GM23338 (cell line): ENCODE data around the gene MEGF11. TPM values are rescaled to one million over a fixed set of nuclear protein-coding genes. Genes with fewer than 3 reads are reported as not detected.
"Not testable (repeated sequence)": the region's sequence is repeated elsewhere in the genome, so short reads cannot be mapped to it uniquely, and the experiment has no call there.

Experiments
- ATAC-seq: fragments of 200-7000 bp; cut with Tn5 transposase; 3 replicates; pipeline ENCODE4 v1.9.1; 2020
- DNase-seq: peaks from one replicate; pipeline ENCODE4 v3.0.0-alpha.2; 2015; ENCODE audit warnings: low spot score
- H2AFZ ChIP-seq: fragments of 200-600 bp; sonication (generic); 2 replicates; pipeline ENCODE4 v1.8.0; 2016; ENCODE audit warnings: antibody characterized with exemption, mild to moderate bottlenecking, moderate library complexity
- H3F3A ChIP-seq: fragments of 200-600 bp; sonication (generic); replicated peaks from 2 replicates; pipeline ENCODE4 v1.8.0; 2017; ENCODE audit warnings: antibody characterized with exemption, mixed run types, low read depth
- H3K27ac ChIP-seq: fragments of 200-600 bp; sonication (generic); 2 replicates; pipeline ENCODE4 v1.6.1; 2016; ENCODE audit warnings: low read depth
- H3K27me3 ChIP-seq: fragments of 200-600 bp; sonication (generic); 2 replicates; pipeline ENCODE4 v1.8.0; 2016; ENCODE audit warnings: mild to moderate bottlenecking, mixed run types, moderate library complexity; ENCODE audit not compliant: insufficient read depth
- H3K36me3 ChIP-seq: fragments of 200-600 bp; sonication (generic); 2 replicates; pipeline ENCODE4 v1.8.0; 2016; ENCODE audit warnings: mild to moderate bottlenecking; ENCODE audit not compliant: insufficient read depth
- H3K4me1 ChIP-seq: fragments of 200-600 bp; sonication (generic); 2 replicates; pipeline ENCODE4 v1.8.0; 2016; ENCODE audit warnings: mild to moderate bottlenecking, moderate library complexity; ENCODE audit not compliant: insufficient read depth
- H3K4me2 ChIP-seq: fragments of 200-600 bp; sonication (generic); 2 replicates; pipeline ENCODE4 v1.7.1; 2017; ENCODE audit warnings: mixed run types
- H3K4me3 ChIP-seq: fragments of 200-600 bp; sonication (generic); 2 replicates; pipeline ENCODE4 v1.6.1; 2016; ENCODE audit warnings: mixed run types
- H3K79me2 ChIP-seq: fragments of 200-600 bp; sonication (generic); replicated peaks from 2 replicates; pipeline ENCODE4 v1.8.0; 2017; ENCODE audit warnings: mild to moderate bottlenecking; ENCODE audit not compliant: insufficient read depth
- H3K9me2 ChIP-seq: fragments of 200-600 bp; sonication (generic); 2 replicates; pipeline ENCODE4 v1.8.0; 2017; ENCODE audit not compliant: insufficient read depth
- H4K20me1 ChIP-seq: fragments of 200-600 bp; sonication (generic); replicated peaks from 2 replicates; pipeline ENCODE4 v1.8.0; 2017; ENCODE audit warnings: mild to moderate bottlenecking; ENCODE audit not compliant: insufficient read depth
- H3K27ac Mint-ChIP-seq: 2 replicates; pipeline ENCODE4 v1.8.0; 2020; ENCODE audit warnings: inconsistent platforms, mild to moderate bottlenecking, moderate library complexity, mixed read lengths
- H3K27me3 Mint-ChIP-seq: 3 replicates; pipeline ENCODE4 v1.8.0; 2022; ENCODE audit warnings: low read depth, mild to moderate bottlenecking, moderate library complexity, mixed read lengths, inconsistent platforms; ENCODE audit not compliant: insufficient read depth, poor library complexity
- H3K36me3 Mint-ChIP-seq: 3 replicates; pipeline ENCODE4 v1.8.0; 2021; ENCODE audit warnings: low read depth, mild to moderate bottlenecking, inconsistent platforms, moderate library complexity, mixed read lengths
- H3K4me1 Mint-ChIP-seq: 3 replicates; pipeline ENCODE4 v1.8.0; 2020; ENCODE audit warnings: mild to moderate bottlenecking, inconsistent platforms, mixed read lengths
- H3K4me3 Mint-ChIP-seq: 3 replicates; pipeline ENCODE4 v1.8.0; 2021; ENCODE audit warnings: moderate library complexity, mild to moderate bottlenecking, inconsistent platforms, mixed read lengths
- H3K9me3 Mint-ChIP-seq: 3 replicates; pipeline ENCODE4 v1.8.0; 2020; ENCODE audit warnings: moderate library complexity, mild to moderate bottlenecking, inconsistent platforms, mixed read lengths
- CREB1 ChIP-seq: fragments of 250-450 bp; sonication (Bioruptor Pico); IDR thresholded peaks from 2 replicates; pipeline ENCODE4 v1.5.0; 2020; ENCODE audit warnings: low read depth, mild to moderate bottlenecking, moderate library complexity
- CTCF ChIP-seq, 2 experiments: fragments of 200-600 bp in 1 of 2; sonication (generic) in 1 of 2; conservative IDR thresholded peaks; 2 replicates each; pipeline versions ENCODE4 v1.5.1 to v1.6.1; 2016 to 2017; ENCODE audit warnings: antibody characterized with exemption in 2 of 2, low read depth in 2 of 2, mild to moderate bottlenecking in 2 of 2, moderate library complexity in 1 of 2
- ETS1 ChIP-seq: IDR thresholded peaks from 2 replicates; pipeline ENCODE4 v1.6.1; 2016; ENCODE audit warnings: antibody characterized with exemption
- EZH2 ChIP-seq: fragments of 200-600 bp; sonication (generic); IDR thresholded peaks from one replicate; pipeline ENCODE4 v1.8.0; 2017; ENCODE audit warnings: antibody characterized with exemption, mild to moderate bottlenecking, low read depth; ENCODE audit not compliant: unreplicated experiment
- EZH2phosphoT487 ChIP-seq: fragments of 200-600 bp; sonication (generic); IDR thresholded peaks from one replicate; pipeline ENCODE4 v1.8.1; 2018; ENCODE audit warnings: antibody characterized with exemption; ENCODE audit not compliant: unreplicated experiment
- JUNB ChIP-seq: IDR thresholded peaks from one replicate; pipeline ENCODE4 v1.6.1; 2016; ENCODE audit warnings: antibody characterized with exemption; ENCODE audit not compliant: unreplicated experiment
- NANOG ChIP-seq: IDR thresholded peaks from 2 replicates; pipeline ENCODE4 v1.6.1; 2016; ENCODE audit warnings: antibody characterized with exemption, borderline replicate concordance
- POLR2AphosphoS5 ChIP-seq: IDR thresholded peaks from 2 replicates; pipeline ENCODE4 v1.6.1; 2016; ENCODE audit warnings: antibody characterized with exemption, low read depth
- REST ChIP-seq: IDR thresholded peaks from one replicate; pipeline ENCODE4 v1.6.1; 2018; ENCODE audit warnings: antibody characterized with exemption; ENCODE audit not compliant: unreplicated experiment
- STAT1 ChIP-seq: IDR thresholded peaks from one replicate; pipeline ENCODE4 v1.6.1; 2016; ENCODE audit warnings: antibody characterized with exemption; ENCODE audit not compliant: unreplicated experiment
- ZNF114 ChIP-seq: fragments of 250-450 bp; sonication (Bioruptor Pico); IDR thresholded peaks from 2 replicates; pipeline ENCODE4 v1.5.0; 2020; ENCODE audit warnings: mild to moderate bottlenecking, moderate library complexity
- ZNF331 ChIP-seq: fragments of 250-450 bp; sonication (Bioruptor Pico); IDR thresholded peaks from 2 replicates; pipeline ENCODE4 v1.5.0; 2020; ENCODE audit warnings: low read depth, mild to moderate bottlenecking, moderate library complexity
- polyA plus RNA-seq: library from polyadenylated mRNA; unstranded; fragments of >200 nt; fragmentation: Nextera tagmentation; extraction: Ambion mirVana; gene quantifications from 2 replicates; pipeline ENCODE4 v1.2.1, GENCODE V29; 2016
- total RNA-seq: library from RNA; depleted of rRNA; stranded (reverse); fragments of >200 nt; shearing (Covaris generic); gene quantifications from 2 replicates; pipeline ENCODE4 v1.2.3, GENCODE V29; 2014

Gene MEGF11
- total and polyA plus RNA-seq, 2 experiments from 2014 or later: 1.3 to 1.9 TPM

GRCh38 chr15:65867933-65868332, 385.6 kb downstream of the MEGF11 start:
- not testable (repeated sequence) for H4K20me1 ChIP-seq, H3K27me3 ChIP-seq, H3K4me1 Mint-ChIP-seq, H2AFZ ChIP-seq, H3K36me3 Mint-ChIP-seq, H3K36me3 ChIP-seq, H3K9me3 Mint-ChIP-seq, H3F3A ChIP-seq, H3K27ac Mint-ChIP-seq, DNase-seq, H3K4me1 ChIP-seq, ATAC-seq, H3K9me2 ChIP-seq, H3K27ac ChIP-seq
- Histone ChIP-seq H3K4me2 (peak overlapping the region; percentile 94; the same call in 1 of the 2 replicates), H3K4me3 (peak overlapping the region; percentile 92; the same call in 1 of the 2 replicates), H3K79me2 (peaks cover 32% of the 10 kb centered on the region)
- H3K27me3 Mint-ChIP-seq: peaks cover 13% of the 10 kb centered on the region
- peak overlapping the region; percentile 99; the same call in 2 of the 3 replicates for H3K4me3 Mint-ChIP-seq

GRCh38 chr15:65867244-65867643, 386.3 kb downstream of the MEGF11 start:
- Mint-ChIP-seq H3K4me1 (peaks cover 14% of the 10 kb centered on the region; the same call in 2 of the 3 replicates), H3K36me3 (peaks cover 4% of the 10 kb centered on the region; the same call in 2 of the 3 replicates), H3K9me3 (peaks cover 5% of the 10 kb centered on the region; the same call in 2 of the 3 replicates), H3K27me3 (peaks cover 16% of the 10 kb centered on the region), H3K4me3 (no peak overlapping the region), H3K27ac (no peak overlapping the region)
- H3K4me1 ChIP-seq: peaks cover 7% of the 10 kb centered on the region
- no peak overlapping the region for H3K4me3 ChIP-seq
- H3K4me2 ChIP-seq: no peak overlapping the region
- no peaks in the 10 kb centered on the region for H3K9me2 ChIP-seq
- no peak for DNase-seq
- H3K27ac ChIP-seq: no peak overlapping the region
- H2AFZ ChIP-seq: no peak overlapping the region
- no peak for ATAC-seq
- H3K79me2 ChIP-seq: peaks cover 26% of the 10 kb centered on the region
- H3K36me3 ChIP-seq: no peaks in the 10 kb centered on the region
- H3K27me3 ChIP-seq: no peaks in the 10 kb centered on the region
- no peaks in the 10 kb centered on the region for H3F3A ChIP-seq
- 0 out of 2 replicates have a peak, but pooled peaks cover 3% of the 10 kb centered on the region for H4K20me1 ChIP-seq
- TF ChIP-seq ZNF331 (no peak), ZNF114 (no peak), POLR2AphosphoS5 (no peak), EZH2phosphoT487 (no peak), CREB1 (CRISPR knock-in tag) (no peak), NANOG (no peak), ETS1 (no peak), CTCF (conservative IDR thresholded peaks at IDR 0.05; ENCODE audit: low read depth in 2 of 2) (no peak), JUNB (no peak), EZH2 (no peak), STAT1 (no peak), REST (no peak)
